SK-N-SH (cell line): ENCODE measurements around the gene KAT6B. TPM values are rescaled to one million over a fixed set of nuclear protein-coding genes. Genes with fewer than 3 reads are reported as not detected.

Experiments used
- CTCF ChIA-PET: fragments of 300-600, 350-600 bp; formaldehyde crosslinking; extraction: SDS; loops from one replicate; lab custom pipeline; 2021; lab: Yijun Ruan, JAX
- POLR2A ChIA-PET: fragments of 350-600 bp; sonication (Branson Sonifier 250); formaldehyde crosslinking; extraction: SDS; loops from one replicate; lab custom pipeline; 2020; ENCODE audit warnings: antibody characterized with exemption, inconsistent platforms; lab: Yijun Ruan, JAX
- DNase-seq: peaks from one replicate; pipeline ENCODE4 v3.0.0; 2012
- H2AFZ ChIP-seq: fragments of 200-600 bp; sonication (generic); 2 replicates; pipeline ENCODE4 v1.8.1; 2016; ENCODE audit warnings: antibody characterized with exemption, mild to moderate bottlenecking, low read depth
- H3F3A ChIP-seq: fragments of 200-600 bp; sonication (generic); replicated peaks from 2 replicates; pipeline ENCODE3; 2016; ENCODE audit warnings: antibody characterized with exemption, mild to moderate bottlenecking; ENCODE audit not compliant: insufficient read depth
- H3K27ac ChIP-seq, 2 experiments: fragments of 200-500 bp in 1 of 2; fragments of 200-600 bp in 1 of 2; sonication (Bioruptor generic) in 1 of 2; sonication (generic), shearing (Covaris generic) in 1 of 2; 2 replicates each; pipeline versions ENCODE4 v1.5.1 to v1.6.1; 2014 to 2016; ENCODE audit warnings: low read depth in 2 of 2, inconsistent platforms in 1 of 2, low read length in 1 of 2, mild to moderate bottlenecking in 1 of 2, mixed read lengths in 1 of 2
- H3K27me3 ChIP-seq: fragments of 200-600 bp; sonication (generic), shearing (Covaris generic); 2 replicates; pipeline ENCODE4 v1.6.1; 2016; ENCODE audit warnings: mixed run types; ENCODE audit not compliant: insufficient read depth
- H3K36me3 ChIP-seq, 2 experiments: fragments of 200-500 bp in 1 of 2; fragments of 200-600 bp in 1 of 2; sonication (Bioruptor generic) in 1 of 2; sonication (generic) in 1 of 2; replicated peaks in 1 of 2; 2 replicates each; pipeline versions ENCODE3 to v1.5.1; 2014 to 2016; ENCODE audit warnings: low read length in 1 of 2, mild to moderate bottlenecking in 1 of 2; ENCODE audit not compliant: insufficient read depth in 2 of 2, control insufficient read depth in 1 of 2
- H3K4me1 ChIP-seq, 2 experiments: fragments of 200-500 bp in 1 of 2; fragments of 200-600 bp in 1 of 2; sonication (Bioruptor generic) in 1 of 2; sonication (generic), shearing (Covaris generic) in 1 of 2; 2 replicates each; pipeline versions ENCODE4 v1.5.1 to v1.6.1; 2014 to 2016; ENCODE audit warnings: low read depth in 1 of 2, low read length in 1 of 2, mixed run types in 1 of 2; ENCODE audit not compliant: insufficient read depth in 2 of 2, control insufficient read depth in 1 of 2
- H3K4me2 ChIP-seq: fragments of 200-600 bp; sonication (generic), shearing (Covaris generic); 2 replicates; pipeline ENCODE4 v1.6.1; 2017; ENCODE audit warnings: mixed run types
- H3K4me3 ChIP-seq, 2 experiments: fragments of 200-500 bp in 1 of 2; fragments of 200-600 bp in 1 of 2; sonication (Bioruptor generic) in 1 of 2; sonication (generic), shearing (Covaris generic) in 1 of 2; 2 replicates each; pipeline versions ENCODE4 v1.5.1 to v1.8.1; 2014 to 2016; ENCODE audit warnings: low read depth in 2 of 2, inconsistent platforms in 1 of 2, low read length in 1 of 2, mild to moderate bottlenecking in 1 of 2, mixed read lengths in 1 of 2, moderate library complexity in 1 of 2
- H3K79me2 ChIP-seq: fragments of 200-600 bp; sonication (generic); 2 replicates; pipeline ENCODE4 v1.8.1; 2017; ENCODE audit warnings: mild to moderate bottlenecking; ENCODE audit not compliant: insufficient read depth
- H3K9ac ChIP-seq: fragments of 200-600 bp; sonication (generic); 2 replicates; pipeline ENCODE4 v1.6.1; 2017; ENCODE audit warnings: mixed run types
- H3K9me2 ChIP-seq: fragments of 200-600 bp; sonication (generic); 2 replicates; pipeline ENCODE4 v1.6.1; 2017; ENCODE audit warnings: mixed run types
- H3K9me3 ChIP-seq: fragments of 200-600 bp; sonication (generic); 2 replicates; pipeline ENCODE4 v1.6.1; 2017; ENCODE audit warnings: mixed run types, mild to moderate bottlenecking, moderate library complexity
- H4K20me1 ChIP-seq: fragments of 200-600 bp; sonication (generic); 2 replicates; pipeline ENCODE4 v1.6.1; 2017; ENCODE audit warnings: mild to moderate bottlenecking, mixed run types; ENCODE audit not compliant: insufficient read depth
- EP300 ChIP-seq, 2 experiments: IDR thresholded peaks; 2 replicates each; pipeline versions ENCODE4 v1.4.0 to v1.6.1; 2012; ENCODE audit warnings: borderline replicate concordance in 1 of 2, low read depth in 1 of 2, low read length in 1 of 2
- FOSL2 ChIP-seq: IDR thresholded peaks from 2 replicates; pipeline ENCODE4 v1.4.0; 2012; ENCODE audit warnings: low read depth, mild to moderate bottlenecking, moderate library complexity, borderline replicate concordance
- FOXJ3 ChIP-seq: sonication (generic); formaldehyde crosslinking; IDR thresholded peaks from 2 replicates; pipeline ENCODE4 v1.5.1; 2020; ENCODE audit warnings: mild to moderate bottlenecking, missing genetic modification reagents
- FOXM1 ChIP-seq: IDR thresholded peaks from 2 replicates; pipeline ENCODE4 v1.4.0; 2012; ENCODE audit warnings: low read depth, mild to moderate bottlenecking
- GABPA ChIP-seq: IDR thresholded peaks from 2 replicates; pipeline ENCODE4 v1.4.0; 2012; ENCODE audit warnings: low read depth, mild to moderate bottlenecking
- MEF2A ChIP-seq: IDR thresholded peaks from 2 replicates; pipeline ENCODE4 v1.4.0; 2012; ENCODE audit warnings: low read depth, borderline replicate concordance
- POLR2AphosphoS5 ChIP-seq: IDR thresholded peaks from 2 replicates; pipeline ENCODE4 v1.6.1; 2012; ENCODE audit warnings: low read depth, low read length
- RCOR1 ChIP-seq: fragments of 150-350 bp; IDR thresholded peaks from 2 replicates; pipeline ENCODE4 v1.6.1; 2017; ENCODE audit warnings: antibody characterized with exemption, low read length
- REST ChIP-seq: IDR thresholded peaks from 2 replicates; pipeline ENCODE4 v1.6.1; 2012; ENCODE audit warnings: mild to moderate bottlenecking, low read depth, low read length, moderate library complexity
- RFX5 ChIP-seq: IDR thresholded peaks from 2 replicates; pipeline ENCODE4 v1.6.1; 2012; ENCODE audit warnings: mild to moderate bottlenecking, improper control_type of control experiment, low read length
- SMC3 ChIP-seq: IDR thresholded peaks from 2 replicates; pipeline ENCODE4 v1.6.1; 2012; ENCODE audit warnings: low read depth, low read length, improper control_type of control experiment
- TAF1 ChIP-seq: IDR thresholded peaks from 2 replicates; pipeline ENCODE4 v1.6.1; 2012; ENCODE audit warnings: low read depth, mild to moderate bottlenecking, low read length, moderate library complexity, borderline replicate concordance
- TCF12 ChIP-seq: IDR thresholded peaks from 2 replicates; pipeline ENCODE4 v1.4.0; 2012
- TEAD4 ChIP-seq: IDR thresholded peaks from 2 replicates; pipeline ENCODE4 v1.4.0; 2012; ENCODE audit warnings: mild to moderate bottlenecking, borderline replicate concordance; ENCODE audit not compliant: insufficient read depth
- YY1 ChIP-seq: IDR thresholded peaks from 2 replicates; pipeline ENCODE4 v1.4.0; 2012; ENCODE audit warnings: low read depth, mild to moderate bottlenecking
- WGBS: methylation state at CpG from one replicate; pipeline ENCODE4 v1.1.6; 2017; ENCODE audit warnings: low lambda C conversion rate; 5-methylcytosine and 5-hydroxymethylcytosine counted together
- polyA plus RNA-seq, 3 experiments: library from polyadenylated mRNA; depleted of rRNA; stranded (reverse); fragments of >200 nt; gene quantifications; 2 replicates each; pipeline ENCODE4 v1.2.3, GENCODE V29; 2012
- TF ChIP-seq, protein P1 (sequence below): IDR thresholded peaks from 2 replicates; pipeline ENCODE4 v1.4.0; 2012; ENCODE audit warnings: low read depth

The KAT6B gene
- polyA plus RNA-seq, 1 of the 3 experiments (the other 2 are of a cell fraction): 4.3 TPM

DNA sequence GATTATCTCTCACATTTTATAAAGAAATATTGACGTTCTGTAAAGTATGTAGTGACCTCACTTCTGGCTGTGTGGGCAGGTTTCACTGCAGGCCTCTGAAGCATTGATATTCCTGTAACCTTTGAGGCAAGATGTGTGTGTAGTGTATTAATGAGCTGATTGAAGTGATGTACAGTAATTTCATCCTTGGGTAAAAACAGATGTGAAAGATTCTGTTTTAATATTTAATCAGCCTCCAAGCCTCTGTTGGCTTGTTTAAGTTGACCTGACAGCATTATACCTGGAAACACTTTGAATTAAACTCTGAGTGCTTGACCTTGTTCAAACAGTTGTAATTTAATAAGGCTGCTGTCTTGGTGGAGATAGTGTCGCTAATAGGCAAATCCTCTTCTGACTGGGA, 74.9 kb downstream of the KAT6B start:
- peak overlapping the region in 1 of 2 experiments; percentile 16; a peak in 1 of 4 replicates for H3K27ac ChIP-seq
- no peaks in the 10 kb centered on the region for H3F3A ChIP-seq
- H3K9me2 ChIP-seq: no peaks in the 10 kb centered on the region
- WGBS: 70% methylated on average over 2 of the region's 2 CpGs
- peaks cover 49% of the 10 kb centered on the region for H3K79me2 ChIP-seq
- no peak overlapping the region for H2AFZ ChIP-seq
- ChIA-PET CTCF (interaction anchor here (1.2 kb wide), 1 partner anchor 10 kb away, joined by 3 read pairs; no protein-coding TSS in a partner anchor), POLR2A (no interaction called here)
- no peak overlapping the region for H3K4me2 ChIP-seq
- TF ChIP-seq RCOR1 (peak; percentile 51; the same call in 1 of the 2 replicates), POLR2AphosphoS5 (no peak)
- H3K9ac ChIP-seq: no peak overlapping the region
- H3K36me3 ChIP-seq: no peaks in the 10 kb centered on the region
- peaks cover 20 to 25% of the 10 kb centered on the region in 2 experiments; a peak in 3 of 4 replicates for H3K4me1 ChIP-seq
- DNase-seq: no peak
- H3K9me3 ChIP-seq: no peaks in the 10 kb centered on the region
- H3K4me3 ChIP-seq: no peak overlapping the region
- peaks cover 25% of the 10 kb centered on the region; the same call in 1 of the 2 replicates for H4K20me1 ChIP-seq
- no peaks in the 10 kb centered on the region for H3K27me3 ChIP-seq

- no peaks in the 10 kb centered on the region for H3K36me3 ChIP-seq
- 98% methylated on average over 6 of the region's 6 CpGs for WGBS
- H3K27ac ChIP-seq: no peak overlapping the region; a peak in 1 of 4 replicates
- no peak overlapping the region for H3K4me2 ChIP-seq
- POLR2A ChIA-PET: no interaction called here
- no peak overlapping the region for H3K9ac ChIP-seq
- H3K4me1 ChIP-seq: peaks cover 16 to 22% of the 10 kb centered on the region in 2 experiments; a peak in 3 of 4 replicates
- no peak for DNase-seq
- no peaks in the 10 kb centered on the region for H3K9me3 ChIP-seq
- H3K79me2 ChIP-seq: peaks cover 44% of the 10 kb centered on the region
- H3K27me3 ChIP-seq: no peaks in the 10 kb centered on the region
- no peak overlapping the region for H3K4me3 ChIP-seq
- peaks cover 27% of the 10 kb centered on the region; the same call in 1 of the 2 replicates for H4K20me1 ChIP-seq
- no peak for TF ChIP-seq MEF2A
- TF ChIP-seq FOXJ3 (CRISPR knock-in tag): no peak
- TF ChIP-seq RFX5: no peak
- no peak for TF ChIP-seq FOXM1
- TF ChIP-seq SMC3: no peak
- TF ChIP-seq TAF1: no peak
- no peak for TF ChIP-seq YY1
- no peak for TF ChIP-seq FOSL2
- TF ChIP-seq TCF12: no peak
- TF ChIP-seq EP300 (IDR thresholded peaks at IDR 0.05; ENCODE audit: borderline replicate concordance in 1 of 2, low read depth in 1 of 2, low read length in 1 of 2): no peak
- no peak for TF ChIP-seq GABPA
- no peak for TF ChIP-seq REST
- TF ChIP-seq TEAD4: no peak
- TF ChIP-seq, protein P1, sequence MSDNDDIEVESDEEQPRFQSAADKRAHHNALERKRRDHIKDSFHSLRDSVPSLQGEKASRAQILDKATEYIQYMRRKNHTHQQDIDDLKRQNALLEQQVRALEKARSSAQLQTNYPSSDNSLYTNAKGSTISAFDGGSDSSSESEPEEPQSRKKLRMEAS: no peak
- no peaks in the 10 kb centered on the region for H3F3A ChIP-seq
- CTCF ChIA-PET: interaction anchor here (1.1 to 1.4 kb wide), 3 partner anchors 10 to 13 kb away, joined by 3 to 4 read pairs (median 3); no protein-coding TSS in a partner anchor
- no peaks in the 10 kb centered on the region for H3K9me2 ChIP-seq
- H2AFZ ChIP-seq: no peak overlapping the region
Measured at GRCh38 chr10:74901867-74902450, 75.6 kb downstream of the KAT6B start.
